GM18498 (cell line): ENCODE measurements around the gene SIM2.

Experiments used
- ATAC-seq: cut with Tn5 transposase; IDR thresholded peaks from one replicate; pipeline ENCODE4 v1.9.1; 2021; ENCODE audit warnings: mild to moderate bottlenecking, moderate library complexity; ENCODE audit not compliant: unreplicated experiment

Gene SIM2

GRCh38 chr21:36759348-36760083 is 60.6 kb downstream of the SIM2 start:
- ATAC-seq: no peak

- no peak for ATAC-seq
Measured at GRCh38 chr21:36761685-36762084, 62.8 kb downstream of the SIM2 start.

- ATAC-seq: no peak
Measured at GRCh38 chr21:36762642-36763041, 63.7 kb downstream of the SIM2 start.

DNA sequence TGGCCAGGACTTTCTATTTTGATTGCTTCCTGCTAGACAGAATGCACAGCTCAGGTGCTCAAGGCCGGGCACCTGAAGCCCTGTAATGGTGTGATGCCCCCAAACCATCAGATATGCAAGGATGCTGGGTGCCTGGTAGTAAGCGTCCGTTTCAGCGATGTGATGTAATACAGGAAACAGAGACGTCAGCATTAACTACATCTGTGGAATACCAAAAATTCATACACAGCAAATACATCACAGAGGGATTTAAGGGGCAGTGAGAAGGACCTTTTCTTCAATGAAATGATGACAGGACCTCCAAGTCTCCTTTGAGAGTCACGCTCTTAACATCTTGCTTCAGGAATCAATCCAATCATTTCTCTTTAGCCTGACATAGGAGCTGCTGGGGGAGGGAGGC is 64.4 kb downstream of the SIM2 start:
- ATAC-seq: no peak

GRCh38 chr21:36765229-36765628 is 66.3 kb downstream of the SIM2 start:
- no peak for ATAC-seq

DNA sequence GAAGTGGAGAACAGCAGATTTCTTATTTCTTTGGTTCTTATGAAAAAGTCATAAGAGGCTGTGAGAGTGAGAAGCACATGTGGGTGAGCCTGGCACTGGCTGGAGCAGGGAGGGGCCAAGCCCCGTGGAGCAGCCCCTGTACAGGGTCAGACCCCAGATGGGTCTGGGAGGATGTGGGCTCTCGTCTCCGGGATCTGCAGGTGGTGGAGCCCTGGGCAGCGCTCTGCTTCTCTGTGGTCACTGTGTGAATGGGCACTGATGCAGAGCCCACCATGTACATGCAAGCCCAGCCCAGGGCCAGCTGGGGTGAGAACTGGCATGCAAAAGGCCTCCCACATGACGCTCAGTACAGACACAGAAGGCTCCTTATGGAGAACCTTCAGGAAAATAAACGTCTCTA is 67.6 kb downstream of the SIM2 start:
- no peak for ATAC-seq

- no peak for ATAC-seq
Measured at GRCh38 chr21:36767096-36767495, 68.2 kb downstream of the SIM2 start.

GRCh38 chr21:36768496-36768895 is 69.6 kb downstream of the SIM2 start:
- no peak for ATAC-seq

DNA sequence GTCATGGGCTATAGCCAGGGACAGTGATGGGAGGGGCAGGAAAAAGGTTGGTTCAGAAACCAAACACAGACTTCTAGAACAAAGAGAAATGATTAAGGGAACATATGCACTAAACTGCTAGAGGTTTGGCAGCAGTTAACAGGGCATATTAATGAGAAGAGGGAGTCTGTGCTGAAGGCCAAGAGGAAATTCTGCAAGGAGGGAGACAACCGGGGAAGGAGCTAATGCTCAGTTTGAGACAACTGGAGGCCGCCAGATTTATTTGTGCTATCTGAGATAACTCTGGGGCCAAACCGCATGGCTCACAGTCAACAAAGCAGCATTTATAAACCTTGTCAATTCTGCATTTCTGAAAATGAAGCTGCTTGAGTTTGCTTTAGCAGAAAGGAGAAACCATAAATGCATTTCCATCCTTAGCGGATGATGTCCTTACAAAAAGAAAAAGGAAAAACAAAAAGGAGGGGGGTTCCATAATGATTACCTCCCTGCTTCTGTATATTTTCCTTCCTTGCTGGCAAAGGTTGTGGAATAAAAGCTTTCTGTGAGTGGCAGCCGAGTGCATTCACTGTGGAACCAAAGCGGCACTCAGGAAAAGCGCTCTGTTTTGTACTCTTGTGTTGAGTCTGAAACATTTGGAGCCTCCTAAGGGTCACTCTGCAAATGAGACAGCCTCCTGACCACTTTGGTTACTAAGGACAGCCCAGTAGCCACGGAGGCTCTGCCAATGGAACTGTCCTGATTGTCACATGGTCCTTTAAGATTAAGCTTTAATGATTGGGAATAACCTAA is 70.3 kb downstream of the SIM2 start:
- ATAC-seq: no peak

GRCh38 chr21:36773117-36773516 is 74.2 kb downstream of the SIM2 start:
- ATAC-seq: no peak

DNA sequence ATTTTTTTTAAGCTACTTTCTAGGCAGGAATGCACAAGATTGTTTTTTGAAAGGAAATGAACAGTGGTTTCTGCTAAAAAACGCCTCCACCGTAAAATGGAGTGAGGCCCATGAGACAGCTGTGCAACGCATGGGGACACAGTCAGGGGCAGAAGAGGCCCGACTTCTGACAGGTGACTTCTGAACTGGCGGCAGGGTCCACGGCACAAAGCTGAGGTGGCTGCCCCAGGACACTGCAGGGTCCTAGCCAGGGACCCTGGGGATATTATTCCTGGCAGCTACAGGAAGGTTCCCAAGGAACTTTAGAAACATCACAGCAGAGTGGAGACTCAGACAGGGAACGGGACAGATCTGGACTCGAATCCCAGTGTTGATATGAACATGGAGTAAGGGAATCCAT is 75.1 kb downstream of the SIM2 start:
- ATAC-seq: no peak

DNA sequence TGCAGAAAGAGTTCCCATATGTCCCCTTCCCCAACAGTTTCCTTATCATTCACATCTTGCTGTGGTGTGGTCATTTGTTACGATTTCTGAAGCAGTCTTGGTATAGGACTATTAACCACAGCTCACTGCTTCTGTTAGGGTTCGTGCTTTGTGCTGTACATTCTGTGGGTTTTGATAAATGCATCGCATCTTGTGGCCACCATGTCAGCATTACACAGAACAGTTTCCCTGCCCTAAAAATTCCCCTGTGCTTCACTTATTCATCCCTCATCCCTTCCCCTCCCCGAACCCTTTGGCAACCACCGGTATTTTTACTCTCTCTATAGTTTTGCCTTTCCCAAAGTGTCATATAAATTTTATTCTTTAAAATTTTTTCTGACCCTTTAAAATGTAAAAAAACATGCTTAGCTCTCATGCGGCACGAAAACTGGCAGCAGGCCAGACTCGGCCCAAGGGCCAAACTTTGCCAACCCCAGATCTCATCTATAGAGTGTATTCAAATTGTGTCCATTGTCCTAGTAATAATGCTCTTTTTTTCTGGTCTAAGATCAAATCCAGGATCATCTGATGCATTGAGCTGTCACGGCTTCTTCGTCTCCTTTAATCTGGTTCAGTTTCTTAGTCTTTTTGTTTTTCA is 78.2 kb downstream of the SIM2 start:
- no peak for ATAC-seq

DNA sequence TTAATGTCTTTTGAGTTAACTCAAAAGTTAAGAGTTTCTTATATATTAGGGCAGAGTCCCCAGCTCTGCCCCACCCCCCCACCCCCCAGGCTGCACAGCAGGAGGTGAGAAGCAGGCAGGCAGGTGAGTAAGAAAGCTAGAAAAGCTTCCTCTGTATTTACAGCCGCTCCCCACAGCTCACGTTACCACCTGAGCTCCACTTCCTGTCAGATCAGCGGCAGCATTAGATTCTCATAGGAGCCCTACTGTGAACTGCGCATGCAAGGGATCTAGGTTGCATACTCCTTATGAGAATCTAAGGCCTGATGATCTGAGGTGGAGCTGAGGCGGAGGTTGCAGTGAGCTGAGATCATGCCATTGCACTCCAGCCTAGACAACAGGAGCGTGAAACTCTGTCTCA is 81.9 kb downstream of the SIM2 start:
- no peak for ATAC-seq

DNA sequence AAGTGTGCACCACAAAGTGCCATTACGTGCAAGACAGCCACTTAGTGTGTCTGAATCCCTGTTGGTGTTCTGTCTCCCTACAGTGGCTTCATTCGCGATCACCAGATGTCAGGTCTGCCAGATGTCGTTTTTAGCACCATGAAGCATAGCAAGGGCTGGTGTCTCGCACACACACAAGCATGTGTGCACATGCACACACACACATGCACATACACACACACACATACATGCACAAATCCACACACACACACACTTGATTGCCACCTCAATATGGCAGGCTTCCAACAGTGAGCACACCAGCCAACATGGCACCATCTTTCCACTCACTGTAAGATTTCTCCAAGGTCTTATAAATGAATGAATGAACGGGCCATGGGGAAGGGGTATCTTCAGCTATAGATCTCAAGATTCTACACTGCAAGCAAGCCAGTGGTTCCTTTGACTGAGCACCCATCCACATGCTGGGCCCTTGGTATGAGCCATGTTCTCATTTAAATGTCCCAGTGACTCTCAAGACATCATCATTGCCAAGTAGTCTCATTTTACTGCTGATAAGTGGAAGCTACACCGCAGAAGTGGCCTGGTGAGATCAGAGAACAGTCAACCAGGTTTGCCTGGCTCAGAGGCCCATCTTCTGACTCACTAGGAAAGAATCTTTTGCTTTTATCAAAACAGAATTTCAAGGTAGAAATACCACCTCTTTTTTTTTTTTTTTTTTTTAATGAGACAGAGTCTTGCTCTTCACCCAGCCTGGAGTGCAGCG is 84.9 kb downstream of the SIM2 start:
- no peak for ATAC-seq

GRCh38 chr21:36784947-36785346 is 86.0 kb downstream of the SIM2 start:
- no peak for ATAC-seq

DNA sequence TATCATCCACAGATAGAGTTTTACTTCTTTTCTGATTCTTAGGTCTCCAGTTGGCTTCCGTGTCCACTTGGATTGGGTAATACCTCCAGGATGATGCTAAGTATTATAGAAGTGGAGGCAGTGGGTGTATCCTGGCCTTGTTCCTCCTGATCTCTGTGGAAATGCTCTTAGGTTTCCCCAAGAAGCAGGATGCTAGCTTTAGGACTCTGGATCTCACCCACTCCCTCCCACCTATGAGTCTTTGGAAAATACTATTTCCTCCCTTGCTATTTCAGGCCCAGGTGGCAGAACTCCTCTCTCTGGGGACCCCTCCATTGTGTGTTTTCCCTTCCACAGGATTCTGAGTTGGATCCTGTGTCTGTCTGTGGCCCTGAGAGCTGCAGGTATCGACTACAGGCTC is 86.7 kb downstream of the SIM2 start:
- ATAC-seq: no peak

DNA sequence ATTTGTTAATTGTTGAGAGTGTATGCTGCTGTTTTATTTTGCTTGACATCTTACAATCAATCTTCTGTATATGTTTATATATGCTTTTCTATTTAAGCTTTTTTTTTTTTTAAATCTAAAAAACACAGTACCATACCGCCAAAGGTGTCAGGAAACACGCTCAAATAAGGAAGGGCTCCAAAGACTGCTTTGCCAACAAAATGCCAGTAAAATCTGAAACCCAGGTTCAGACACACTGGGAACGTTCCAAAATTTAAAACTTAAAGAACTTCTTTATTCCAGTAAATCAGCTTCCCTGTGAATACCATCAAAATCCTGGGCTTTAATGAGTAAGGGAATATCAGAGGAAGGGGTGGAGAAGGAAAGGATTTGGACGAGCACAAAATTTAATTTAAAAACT is 87.3 kb downstream of the SIM2 start:
- no peak for ATAC-seq

DNA sequence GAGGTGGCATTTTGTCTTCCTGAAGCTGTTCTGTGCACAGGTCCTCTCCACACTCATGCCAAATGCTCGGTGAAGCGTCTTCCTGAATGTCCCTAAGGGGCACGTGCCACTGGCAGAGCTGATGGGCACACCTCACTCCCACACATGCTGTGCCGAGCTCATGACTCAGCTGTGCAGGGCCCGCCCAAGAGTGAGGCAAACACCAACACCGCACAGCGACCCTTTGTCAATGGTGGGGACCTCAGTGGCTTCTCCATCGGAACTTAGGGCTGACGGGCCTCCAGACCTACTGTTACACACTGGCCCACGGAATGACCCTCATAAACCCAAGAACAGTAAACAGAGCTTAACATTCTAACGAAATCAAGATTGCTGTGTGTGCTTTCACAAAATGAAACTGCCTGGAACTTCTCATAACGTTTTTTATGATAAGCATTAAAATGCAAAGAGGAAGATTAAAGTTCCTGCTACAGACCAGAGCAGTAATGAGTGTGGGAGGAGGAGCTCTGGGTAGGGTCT is 89.3 kb downstream of the SIM2 start:
- ATAC-seq: no peak

DNA sequence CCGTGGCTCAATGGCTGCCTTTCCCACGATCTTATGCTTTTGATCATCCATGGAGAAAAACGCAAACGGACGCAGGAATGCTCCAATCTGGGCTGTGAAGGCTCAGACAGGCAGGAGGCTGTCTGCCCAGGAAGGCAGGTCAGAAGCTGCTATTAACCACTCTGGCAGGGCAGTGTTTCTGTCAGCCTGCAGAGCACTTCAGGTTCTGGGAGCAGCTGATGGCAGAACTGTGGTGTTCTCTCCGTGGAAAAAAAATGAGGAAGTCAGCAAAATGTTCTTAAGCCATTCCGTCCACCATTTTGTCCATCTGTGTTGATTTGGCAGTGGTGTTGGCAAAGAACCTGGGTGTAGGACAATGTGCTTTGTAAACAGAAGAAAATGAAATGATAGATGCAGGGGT is 91.7 kb downstream of the SIM2 start:
- ATAC-seq: no peak

DNA sequence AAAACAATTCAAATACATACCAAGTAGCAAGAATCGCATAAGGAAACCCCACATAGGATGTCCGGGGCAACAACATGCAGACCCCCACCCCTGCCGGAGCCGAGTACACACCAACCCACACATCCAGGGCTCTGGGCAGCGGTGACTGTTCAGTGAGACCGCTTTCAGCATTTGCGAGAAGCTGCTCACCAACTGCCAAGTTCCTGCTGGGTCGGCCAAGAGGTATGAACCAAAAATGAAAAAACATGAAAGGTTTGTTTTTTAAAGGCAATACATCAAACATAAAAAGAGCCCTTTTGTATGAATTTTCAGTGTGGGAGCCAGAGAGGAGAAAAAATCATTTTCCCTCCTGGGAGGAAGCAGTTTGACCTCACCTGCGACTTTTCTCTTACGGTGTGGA is 92.3 kb downstream of the SIM2 start:
- ATAC-seq: no peak
